Sigmoid colon (tissue), 7 donors: Measurements from ENCODE around the gene DACT2. TPM values are rescaled to one million over a fixed set of nuclear protein-coding genes. Genes with fewer than 3 reads are reported as not detected.

Experiments
- DNase-seq: peaks from one replicate; pipeline ENCODE4 v3.0.0-alpha.2; 2019
- H3K27ac ChIP-seq, 4 donors: fragments of 200-600 bp; sonication (generic); one replicate each; pipeline ENCODE4 v1.5.1; 2016 to 2019; ENCODE audit warnings: mild to moderate bottlenecking in 1 of 4
- H3K27me3 ChIP-seq, 3 donors: fragments of 200-600 bp; sonication (generic); one replicate each; pipeline ENCODE4 v1.5.1; 2019; ENCODE audit warnings: mild to moderate bottlenecking in 1 of 3
- H3K36me3 ChIP-seq, 4 donors: fragments of 200-600 bp; sonication (generic); one replicate each; pipeline ENCODE4 v1.5.1; 2016 to 2019
- H3K4me1 ChIP-seq, 4 donors: fragments of 200-600 bp; sonication (generic); one replicate each; pipeline ENCODE4 v1.5.1; 2017 to 2019
- H3K4me3 ChIP-seq, 4 donors: fragments of 200-600 bp; sonication (generic); one replicate each; pipeline ENCODE4 v1.5.1; 2017 to 2019; ENCODE audit warnings: mild to moderate bottlenecking in 2 of 4, moderate library complexity in 1 of 4
- H3K9me3 ChIP-seq, 4 donors: fragments of 200-600 bp in 3 of 4; sonication (generic) in 3 of 4; one replicate each; pipeline versions ENCODE4 v1.5.1 to v1.6.1; 2013 to 2019
- CTCF ChIP-seq, 4 experiments: fragments of 450-650 bp in 3 of 4; fragments of 200-600 bp in 1 of 4; IDR thresholded peaks; one replicate each; pipeline ENCODE4 v1.5.1; 2016 to 2019; ENCODE audit warnings: antibody characterized with exemption in 4 of 4, mild to moderate bottlenecking in 3 of 4, moderate library complexity in 2 of 4
- EP300 ChIP-seq, 4 donors: sonication (generic); formaldehyde crosslinking; IDR thresholded peaks; one replicate each; pipeline ENCODE4 v1.6.1; 2017; ENCODE audit warnings: antibody characterized with exemption in 4 of 4
- POLR2A ChIP-seq, 2 donors: fragments of 450-650 bp; IDR thresholded peaks; one replicate each; pipeline ENCODE4 v1.6.1; 2016; ENCODE audit warnings: antibody characterized with exemption in 2 of 2, mild to moderate bottlenecking in 2 of 2, moderate library complexity in 2 of 2
- POLR2AphosphoS5 ChIP-seq, 4 donors: sonication (generic); formaldehyde crosslinking; IDR thresholded peaks; one replicate each; pipeline ENCODE4 v1.6.1; 2017; ENCODE audit warnings: antibody characterized with exemption in 4 of 4
- WGBS, 2 donors: extraction: QIAGEN DNeasy Blood & Tissue Kit; methylation state at CpG; one replicate each; pipeline ENCODE4 v1.1.7; 2013; 5-methylcytosine and 5-hydroxymethylcytosine counted together
- intact Hi-C: fragments of 100-400 bp; cut with DNase I; formaldehyde crosslinking; loops from one replicate; pipeline ENCODE4 v1.15.1; 2023
- polyA plus RNA-seq, 3 donors: library from polyadenylated mRNA; stranded (reverse); fragments of 200-250 nt; gene quantifications; one replicate each; pipeline ENCODE4 v1.2.3, GENCODE V29; 2013
- total RNA-seq, 4 donors: library from RNA; depleted of rRNA; stranded (reverse); fragments of >200 nt; gene quantifications; one replicate each; pipeline ENCODE4 v1.1.0, GENCODE V29; 2016
- donor health status: healthy with polysubstance abuse.
- donor health status: Bipolar disorder and iron deficiency.
- donor health status: healthy.

DACT2 gene
- total and polyA plus RNA-seq, 7 donors: 0.16 to 1.1 (median 0.60) TPM

GRCh38 chr6:168292826-168293225, 26.8 kb downstream of the DACT2 start:
- no peaks in the 10 kb centered on the region for H3K9me3 ChIP-seq
- peaks cover 0 to 11% (median 7%) of the 10 kb centered on the region in 4 donors for H3K4me1 ChIP-seq
- H3K36me3 ChIP-seq: no peaks in the 10 kb centered on the region
- H3K4me3 ChIP-seq: no peak overlapping the region
- H3K27me3 ChIP-seq: no peaks in the 10 kb centered on the region
- TF ChIP-seq CTCF (IDR thresholded peaks at IDR 0.05) (no peak), EP300 (IDR thresholded peaks at IDR 0.05) (no peak), POLR2A (IDR thresholded peaks at IDR 0.05) (no peak), POLR2AphosphoS5 (IDR thresholded peaks at IDR 0.05) (no peak)
- H3K27ac ChIP-seq: no peak overlapping the region
- WGBS, 2 donors: 69 to 72% methylated on average over 4 of the region's 4 CpGs
- no peak for DNase-seq
- intact Hi-C loops: no loop called here

GRCh38 chr6:168291450-168291849, 28.1 kb downstream of the DACT2 start:
- DNase-seq: no peak
- Histone ChIP-seq H3K4me1 (peaks cover 0 to 11% (median 7%) of the 10 kb centered on the region in 4 donors), H3K27ac (no peak overlapping the region), H3K9me3 (no peaks in the 10 kb centered on the region), H3K27me3 (no peaks in the 10 kb centered on the region), H3K36me3 (no peaks in the 10 kb centered on the region), H3K4me3 (no peak overlapping the region)
- TF ChIP-seq CTCF (IDR thresholded peaks at IDR 0.05) (no peak), POLR2A (IDR thresholded peaks at IDR 0.05) (no peak), EP300 (IDR thresholded peaks at IDR 0.05) (no peak), POLR2AphosphoS5 (IDR thresholded peaks at IDR 0.05) (no peak)
- WGBS, 2 donors: 93% methylated on average over 2 of the region's 2 CpGs
- intact Hi-C loops: no loop called here

GRCh38 chr6:168290095-168290494, 29.5 kb downstream of the DACT2 start:
- intact Hi-C loops: no loop called here
- Histone ChIP-seq H3K27ac (no peak overlapping the region), H3K9me3 (no peaks in the 10 kb centered on the region), H3K4me3 (no peak overlapping the region), H3K4me1 (peaks cover 0 to 11% (median 7%) of the 10 kb centered on the region in 4 donors), H3K36me3 (no peaks in the 10 kb centered on the region), H3K27me3 (no peaks in the 10 kb centered on the region)
- 90 to 98% methylated on average over 1 of the region's 1 CpG for WGBS, 2 donors
- DNase-seq: no peak
- TF ChIP-seq POLR2A (IDR thresholded peaks at IDR 0.05) (no peak), POLR2AphosphoS5 (IDR thresholded peaks at IDR 0.05) (no peak), CTCF (IDR thresholded peaks at IDR 0.05) (no peak), EP300 (IDR thresholded peaks at IDR 0.05) (no peak)

DNA sequence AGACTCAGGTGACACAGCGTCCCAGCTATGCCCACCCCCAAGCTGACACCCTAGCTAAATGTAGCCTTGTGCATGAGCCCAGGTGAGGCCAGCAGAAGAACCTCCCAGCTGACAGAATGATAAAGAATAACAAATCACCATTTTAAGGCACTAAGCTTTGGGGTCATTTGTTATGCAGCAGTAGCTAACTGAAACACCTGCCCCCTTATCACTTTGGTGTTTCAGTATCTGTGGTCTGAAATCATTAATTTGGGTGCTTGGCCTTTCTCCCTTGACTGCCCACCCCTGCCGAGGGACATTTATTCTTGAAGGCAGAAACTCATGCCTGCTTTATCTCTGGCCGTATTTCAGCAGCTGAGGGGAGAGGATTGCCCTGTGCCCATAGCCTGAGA, 30.0 kb downstream of the DACT2 start:
- 64 to 81% methylated on average over 3 of the region's 3 CpGs for WGBS, 2 donors
- no peaks in the 10 kb centered on the region for H3K27me3 ChIP-seq
- H3K4me3 ChIP-seq: no peak overlapping the region
- peaks cover 0 to 11% (median 7%) of the 10 kb centered on the region in 4 donors for H3K4me1 ChIP-seq
- DNase-seq: peak; percentile 19
- intact Hi-C loops: no loop called here
- no peak overlapping the region for H3K27ac ChIP-seq
- H3K9me3 ChIP-seq: no peaks in the 10 kb centered on the region
- TF ChIP-seq POLR2AphosphoS5 (IDR thresholded peaks at IDR 0.05): no peak
- TF ChIP-seq CTCF (IDR thresholded peaks at IDR 0.05): no peak
- no peak for TF ChIP-seq EP300 (IDR thresholded peaks at IDR 0.05)
- TF ChIP-seq POLR2A (IDR thresholded peaks at IDR 0.05): no peak
- H3K36me3 ChIP-seq: no peaks in the 10 kb centered on the region
